Dedifferentiated amniotic fluid mesenchymal stem cell (primary cell): ENCODE results near the gene CHRNA5.
"Not testable (repeated sequence)": the region's sequence is repeated elsewhere in the genome, so short reads cannot be mapped to it uniquely, and the experiment has no call there.

ENCODE experiments used
- DNase-seq: peaks from one replicate; pipeline ENCODE4 v3.0.0-alpha.2; 2016; ENCODE audit errors: extremely low spot score

CHRNA5 gene

DNA sequence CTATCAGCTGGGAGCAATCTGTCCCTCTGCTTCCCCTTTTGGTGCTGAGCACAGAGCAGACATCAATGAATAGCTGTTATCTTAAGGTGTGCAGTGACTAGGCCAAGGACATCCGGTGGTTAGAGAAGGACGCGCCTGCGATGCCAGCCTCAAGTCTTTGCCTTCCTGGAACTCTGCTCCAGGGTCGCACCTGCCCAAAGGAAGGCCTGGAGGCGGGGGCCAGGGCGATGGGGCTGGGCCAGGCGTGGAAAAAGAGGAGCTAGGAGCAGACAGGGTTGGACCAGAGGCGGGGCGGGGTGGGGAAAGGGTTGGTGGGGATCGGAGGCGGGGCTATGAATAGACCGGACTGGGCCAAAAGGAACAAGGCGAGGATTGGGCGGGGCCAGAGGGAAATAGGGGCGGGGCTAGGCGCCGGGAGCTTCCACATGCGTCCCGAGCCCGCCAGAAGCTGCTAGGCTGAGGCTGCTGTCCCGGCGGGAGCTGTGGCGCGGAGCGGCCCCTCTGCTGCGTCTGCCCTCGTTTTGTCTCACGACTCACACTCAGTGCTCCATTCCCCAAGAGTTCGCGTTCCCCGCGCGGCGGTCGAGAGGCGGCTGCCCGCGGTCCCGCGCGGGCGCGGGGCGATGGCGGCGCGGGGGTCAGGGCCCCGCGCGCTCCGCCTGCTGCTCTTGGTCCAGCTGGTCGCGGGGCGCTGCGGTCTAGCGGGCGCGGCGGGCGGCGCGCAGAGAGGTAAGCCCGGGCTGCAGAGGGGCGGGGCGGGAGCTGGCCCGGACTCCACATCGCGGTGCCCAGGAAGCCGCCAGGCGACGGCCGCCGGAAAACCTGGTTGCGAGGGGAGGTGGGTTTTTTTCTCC lies at the start of gene CHRNA5:
CHRNA5 (plus strand) TSS at position 424 of the 854 bp plus-strand sequence; CDS start at position 624, 200 bp downstream.
- peak; percentile 27 for DNase-seq

DNA sequence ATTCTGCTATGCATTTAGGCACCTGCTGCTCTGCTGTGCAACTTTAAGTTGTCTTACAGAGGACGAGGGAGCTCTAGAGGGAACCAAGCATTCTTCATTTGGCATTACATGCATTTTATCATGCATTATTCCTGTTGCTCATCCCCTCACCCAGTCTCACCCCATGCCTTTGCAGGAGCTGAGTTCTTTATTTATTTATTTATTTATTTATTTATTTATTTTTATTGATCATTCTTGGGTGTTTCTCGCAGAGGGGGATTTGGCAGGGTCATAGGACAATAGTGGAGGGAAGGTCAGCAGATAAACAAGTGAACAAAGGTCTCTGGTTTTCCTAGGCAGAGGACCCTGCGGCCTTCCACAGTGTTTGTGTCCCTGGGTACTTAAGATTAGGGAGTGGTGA lies 45.3 kb upstream of the CHRNA5 start:
- not testable (repeated sequence) for DNase-seq

DNA sequence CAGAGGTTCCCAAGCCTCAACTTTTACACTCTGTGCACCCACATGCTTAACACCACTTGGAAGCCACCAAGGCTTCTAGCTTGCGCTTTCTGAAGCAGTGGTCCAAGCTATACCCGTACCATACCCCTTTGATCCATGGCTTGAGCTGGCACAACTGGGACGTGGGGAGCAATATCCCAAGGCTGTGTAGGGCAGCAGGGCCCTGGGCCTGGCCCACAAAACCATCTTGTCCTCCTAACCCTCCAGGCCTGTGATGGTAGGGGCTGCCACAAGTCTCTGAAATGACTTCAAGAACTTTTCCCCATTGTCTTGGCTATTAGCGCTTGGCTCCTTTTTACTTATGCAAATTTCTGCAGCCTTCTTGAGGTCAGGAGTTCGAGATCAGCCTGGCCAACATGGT lies 41.1 kb upstream of the CHRNA5 start:
- no peak for DNase-seq

DNA sequence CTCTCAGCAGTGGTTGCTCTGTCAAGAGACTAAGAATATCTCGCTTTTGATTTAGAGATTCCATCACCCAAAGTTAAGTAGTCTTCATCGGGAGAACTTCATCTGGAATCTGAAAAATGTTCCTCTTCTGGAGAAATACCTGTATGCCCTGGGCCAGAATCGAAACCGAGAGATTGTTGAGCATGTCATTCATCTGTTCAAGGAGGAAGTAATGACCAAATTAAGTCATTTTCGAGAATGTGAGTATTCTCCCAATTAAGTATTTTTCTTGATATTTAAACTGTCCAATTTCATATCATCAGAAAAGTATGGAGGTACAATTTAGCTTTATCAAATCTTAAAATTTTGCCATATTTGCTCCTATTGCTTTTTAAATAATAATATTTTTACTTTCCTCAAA lies 38.0 kb upstream of the CHRNA5 start:
- DNase-seq, result no peak

DNA sequence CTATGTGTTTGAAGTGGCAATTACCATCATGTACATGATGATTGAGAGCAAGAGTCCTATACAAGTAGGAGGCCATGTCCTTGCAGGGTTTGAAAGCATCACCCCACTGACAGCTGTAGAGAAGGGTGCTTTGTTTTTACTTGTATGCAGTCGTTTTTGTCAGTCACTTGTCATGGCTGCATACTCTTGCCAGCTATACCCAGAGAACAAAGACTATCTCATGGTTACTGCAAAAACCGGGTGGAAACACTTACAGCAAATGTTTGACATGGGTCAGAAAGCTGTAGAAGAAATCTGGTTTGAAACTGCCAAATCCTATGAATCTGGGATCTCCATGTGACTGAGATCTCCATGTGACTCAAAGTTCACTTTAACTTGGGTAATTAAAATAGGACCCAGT lies 32.0 kb upstream of the CHRNA5 start:
- DNase-seq, result no peak

DNA sequence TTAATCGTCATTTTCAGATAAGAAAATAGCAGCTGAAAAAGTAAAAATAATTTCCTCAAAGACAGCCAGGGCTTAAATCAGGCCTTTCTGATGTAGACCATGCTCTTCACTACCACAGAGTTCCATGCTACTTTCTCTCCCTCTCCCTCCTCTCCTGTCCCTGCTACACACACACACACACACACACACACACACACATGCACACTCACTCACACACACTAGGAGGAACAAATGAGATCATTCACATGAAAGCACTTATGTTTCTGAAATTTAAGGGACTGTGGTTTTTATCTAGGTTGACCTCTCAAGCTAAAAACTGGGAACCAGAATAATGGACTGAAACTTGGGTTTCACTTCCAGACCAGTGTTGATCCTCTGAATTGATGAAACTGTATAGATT lies 29.2 kb upstream of the CHRNA5 start:
- DNase-seq, result no peak

DNA sequence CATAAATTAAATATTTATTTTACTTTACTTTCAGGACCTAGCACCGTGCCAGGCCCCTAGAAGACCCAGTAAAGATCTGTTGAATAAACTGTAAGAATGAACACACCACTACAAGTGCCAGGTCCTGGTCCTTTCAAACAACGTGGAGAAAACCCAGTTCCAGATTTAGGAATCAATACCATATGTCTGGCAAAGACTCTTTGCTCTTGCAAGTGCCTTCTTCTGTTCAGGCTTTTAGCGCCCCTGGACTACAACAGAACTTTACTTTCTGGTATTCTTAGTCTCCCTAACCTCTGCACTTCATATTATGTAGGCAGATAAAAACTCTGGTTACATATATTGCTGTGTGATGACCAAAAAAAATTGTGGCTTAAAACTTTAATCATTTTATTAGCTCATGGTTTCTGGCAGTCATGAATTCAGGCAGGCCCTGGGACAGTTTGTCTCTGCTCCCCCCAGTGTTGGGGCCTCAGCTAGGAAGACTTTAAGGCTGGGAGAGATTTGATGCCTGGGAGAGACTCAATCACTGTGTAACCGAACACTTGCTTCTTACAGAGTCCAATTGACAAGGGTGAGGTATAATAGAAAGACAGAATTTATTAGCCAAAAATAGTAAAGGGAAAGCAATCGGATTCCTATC lies 27.9 kb upstream of the CHRNA5 start:
- DNase-seq, result no peak

DNA sequence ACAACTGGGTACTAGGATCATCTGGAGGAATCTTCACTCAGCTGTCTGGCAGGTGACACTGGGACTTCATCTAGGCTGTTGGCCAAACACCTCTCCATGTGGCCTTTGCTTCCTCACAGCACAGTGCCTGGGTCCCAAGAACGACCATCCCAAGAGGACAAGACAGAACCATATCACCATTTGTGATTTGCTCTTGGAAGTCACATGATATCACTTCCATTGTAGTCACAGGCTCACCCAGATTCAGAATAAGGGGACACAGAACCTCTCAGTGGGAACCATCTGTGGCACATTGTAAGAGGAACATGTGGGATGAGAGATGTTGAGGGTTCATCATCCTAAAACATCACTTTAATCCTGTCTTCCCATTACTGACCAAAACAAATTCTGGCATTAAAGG lies 27.0 kb upstream of the CHRNA5 start:
- no peak for DNase-seq

DNA sequence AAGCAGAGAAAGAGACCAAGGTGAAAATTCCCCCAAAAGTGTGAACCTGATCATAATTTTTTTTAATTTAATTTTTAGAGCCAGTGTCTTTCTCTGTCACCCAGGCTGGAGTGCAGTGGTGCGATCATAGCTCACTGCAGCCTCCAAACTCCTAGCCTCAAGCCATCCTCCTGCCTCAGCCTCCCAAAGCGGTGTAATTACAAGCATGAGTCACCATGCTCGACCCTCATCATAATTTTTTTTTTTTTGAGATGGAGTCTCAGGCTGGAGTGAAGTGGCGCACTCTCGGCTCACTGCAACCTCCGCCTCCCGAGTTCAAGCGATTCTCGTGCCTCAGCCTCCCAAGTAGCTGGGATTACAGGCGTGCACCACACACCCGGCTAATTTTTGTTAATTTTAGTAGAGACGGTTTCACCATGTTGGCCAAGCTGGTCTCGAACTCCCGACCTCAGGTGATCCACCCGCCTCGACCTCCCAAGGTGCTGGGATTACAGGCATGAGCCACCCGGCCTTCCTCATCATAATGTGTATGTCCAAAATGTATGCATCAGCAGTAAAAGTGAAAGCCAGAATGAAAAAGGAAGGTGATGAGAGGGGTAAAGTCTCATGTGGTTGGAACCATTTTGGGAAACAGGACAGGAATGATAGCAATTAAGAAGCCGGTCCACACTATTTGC lies 25.7 kb upstream of the CHRNA5 start:
- not testable (repeated sequence) for DNase-seq

DNA sequence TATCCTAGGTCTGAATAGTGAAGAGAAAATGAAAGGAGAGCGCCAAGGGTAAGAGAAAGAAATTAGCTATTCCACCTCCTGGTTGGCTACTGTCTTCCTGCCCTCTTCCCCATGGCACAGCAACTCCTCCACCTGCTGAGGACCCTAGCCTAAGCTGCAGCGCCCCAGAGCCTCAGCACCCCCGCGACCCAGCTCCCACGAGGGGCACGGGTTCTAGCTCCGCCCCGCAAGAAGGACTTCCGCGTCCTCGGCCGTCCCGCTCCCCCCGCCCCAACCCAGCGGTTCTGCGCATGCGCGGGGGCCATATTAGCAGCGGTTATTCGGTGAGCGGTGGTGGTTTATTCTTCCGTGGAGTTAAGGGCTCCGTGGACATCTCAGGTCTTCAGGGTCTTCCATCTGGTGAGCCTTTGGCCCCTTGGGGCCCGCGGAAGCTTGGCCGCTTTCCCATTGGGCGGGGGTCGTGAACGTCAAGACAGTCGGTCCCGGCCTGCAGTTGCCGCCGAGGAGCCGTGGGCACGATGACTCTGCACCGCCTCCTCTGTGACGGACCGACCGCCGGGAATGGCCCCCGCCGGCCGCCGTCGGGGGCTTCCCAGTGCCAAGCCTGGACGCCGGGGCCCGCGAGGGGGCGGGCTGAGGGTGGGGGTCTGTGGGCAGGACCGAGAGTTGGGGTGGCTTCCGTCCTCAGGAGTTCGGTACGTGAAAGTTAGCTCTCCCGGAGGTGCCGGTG lies 25.0 kb upstream of the CHRNA5 start, which contains the start of gene PSMA4:
PSMA4 (plus strand) TSS at position 304 of the 730 bp plus-strand sequence. CDS start 1,484 bp downstream, outside the sequence.
- DNase-seq, result peak; percentile 79

DNA sequence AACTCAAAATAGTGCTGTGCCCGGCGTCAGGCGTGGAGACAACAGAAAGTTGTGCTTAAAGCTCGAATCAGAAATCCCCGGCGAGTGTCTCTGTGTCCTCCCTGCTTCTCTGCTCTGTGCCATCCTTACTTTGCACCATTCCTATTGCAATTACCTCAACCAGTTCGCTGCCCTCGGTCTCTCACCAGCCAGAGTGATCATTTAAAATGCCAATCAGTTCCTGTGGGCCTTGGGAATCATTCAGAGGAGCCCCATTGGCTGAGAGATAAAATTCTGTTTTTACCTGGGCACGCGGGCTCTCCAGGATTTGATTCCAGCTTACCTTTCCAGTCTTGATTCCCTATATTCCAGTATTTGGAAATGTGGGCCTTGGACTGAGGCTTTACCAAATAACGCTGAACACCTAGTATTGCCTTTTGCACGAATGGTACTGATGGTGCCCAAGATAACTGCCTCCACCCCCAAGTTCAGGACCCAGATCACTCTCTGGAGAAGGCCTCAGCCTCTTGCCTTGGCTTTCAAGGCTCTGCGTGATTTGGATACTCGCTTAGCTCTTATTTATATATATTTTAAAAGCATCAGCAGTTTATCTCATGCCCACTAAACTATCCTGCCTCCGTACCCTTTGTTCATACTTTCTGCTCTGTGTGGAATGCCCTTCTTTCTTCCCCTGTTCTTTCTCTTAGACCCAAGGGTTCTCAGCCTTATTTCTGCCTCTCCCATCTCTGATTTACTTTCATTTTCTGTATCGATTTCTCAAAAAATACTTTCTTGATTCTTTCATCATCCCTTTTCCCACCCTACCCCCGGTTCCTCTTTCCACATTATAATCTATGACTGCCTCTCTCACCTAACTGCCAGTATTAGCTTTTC lies 24.2 kb upstream of the CHRNA5 start:
- peak; percentile 36 for DNase-seq

DNA sequence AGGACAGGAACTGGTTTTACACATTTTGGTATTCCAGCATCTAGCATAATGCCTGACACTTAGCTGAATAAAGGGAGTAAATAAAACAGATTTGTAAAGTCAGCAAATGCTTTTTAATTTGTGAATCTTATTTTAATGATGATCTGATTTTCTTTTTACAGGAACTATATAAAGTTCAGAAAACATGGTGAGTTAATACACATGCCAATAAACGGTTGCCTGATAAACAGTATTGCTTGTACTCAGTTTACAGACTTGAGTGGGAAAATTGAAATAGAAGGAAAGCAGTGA lies 23.6 kb upstream of the CHRNA5 start:
- DNase-seq, result no peak

DNA sequence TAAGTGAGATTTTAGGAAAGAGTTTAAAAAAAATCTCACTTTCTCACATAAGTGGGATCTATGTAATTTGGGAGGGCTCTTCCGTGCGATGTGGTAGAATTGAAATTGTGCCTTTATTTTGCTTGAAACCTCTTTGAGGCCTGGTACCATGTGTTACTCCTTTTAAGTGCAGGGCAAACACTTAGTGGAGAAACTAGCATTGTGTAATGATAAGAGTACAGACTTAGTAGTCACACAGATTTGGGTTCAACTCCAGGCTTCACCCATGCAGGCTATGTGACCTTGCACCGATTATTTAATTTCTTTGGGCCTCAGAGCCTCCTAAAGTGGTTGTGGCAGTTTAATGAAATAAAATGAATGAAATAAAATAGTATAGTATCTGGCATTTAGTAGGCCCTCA lies 22.7 kb upstream of the CHRNA5 start:
- no peak for DNase-seq

DNA sequence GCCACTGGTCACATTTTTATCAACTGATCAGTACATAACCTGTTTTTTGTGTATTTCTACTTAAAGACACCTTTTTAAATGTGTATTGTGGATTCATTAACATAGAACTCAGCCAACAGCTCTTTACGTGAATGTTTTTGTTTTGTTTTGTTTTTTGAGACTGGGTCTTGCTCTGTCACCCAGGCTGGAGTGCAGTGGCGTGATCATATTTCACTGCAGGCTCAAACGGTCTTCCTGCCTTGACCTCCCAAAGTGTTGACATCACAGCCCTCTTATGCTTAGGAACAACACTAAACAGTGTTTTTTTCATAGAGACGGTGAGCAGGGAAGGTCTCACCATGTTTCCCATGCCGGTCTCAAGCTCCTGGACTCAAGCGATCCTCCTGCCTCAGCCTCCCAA lies 15.1 kb upstream of the CHRNA5 start:
- DNase-seq, result no peak

DNA sequence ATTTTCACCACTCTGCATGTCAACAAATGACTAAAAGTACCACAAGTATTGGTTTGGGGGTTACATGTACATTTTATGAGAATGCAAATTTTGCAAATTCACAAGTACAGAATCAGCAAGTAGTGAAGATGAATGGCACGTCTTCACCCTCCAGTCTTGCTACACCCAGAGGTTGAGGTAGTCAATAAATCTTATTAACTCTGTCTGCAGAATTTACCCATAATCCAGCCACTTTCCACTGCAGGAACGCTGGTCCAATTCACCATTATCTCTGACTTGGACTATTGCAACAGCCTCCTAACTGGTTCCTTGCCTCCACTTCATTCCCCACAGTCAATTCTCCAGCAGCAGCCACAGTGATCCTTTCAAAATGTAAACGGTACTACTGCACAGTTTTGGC lies 14.5 kb upstream of the CHRNA5 start:
- no peak for DNase-seq

DNA sequence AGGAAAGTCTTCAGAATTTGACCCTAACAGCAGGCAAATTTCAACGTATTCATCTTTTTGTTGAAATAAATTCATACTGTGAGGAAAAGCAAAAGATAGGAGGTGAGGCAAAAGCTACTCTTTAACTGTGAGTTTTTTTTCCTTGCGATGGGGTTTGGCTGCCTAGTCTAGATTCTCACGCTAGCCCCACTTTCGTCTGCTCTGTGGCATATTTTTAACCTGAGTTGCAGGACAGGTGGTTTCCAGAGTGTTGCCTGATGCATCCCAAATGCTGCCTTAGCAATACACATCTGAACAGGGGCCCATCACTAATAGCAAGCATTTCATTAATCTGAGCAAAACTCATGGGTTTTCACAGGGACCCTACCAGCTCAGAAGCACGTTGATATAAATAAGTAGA lies 13.4 kb upstream of the CHRNA5 start:
- DNase-seq, result no peak

DNA sequence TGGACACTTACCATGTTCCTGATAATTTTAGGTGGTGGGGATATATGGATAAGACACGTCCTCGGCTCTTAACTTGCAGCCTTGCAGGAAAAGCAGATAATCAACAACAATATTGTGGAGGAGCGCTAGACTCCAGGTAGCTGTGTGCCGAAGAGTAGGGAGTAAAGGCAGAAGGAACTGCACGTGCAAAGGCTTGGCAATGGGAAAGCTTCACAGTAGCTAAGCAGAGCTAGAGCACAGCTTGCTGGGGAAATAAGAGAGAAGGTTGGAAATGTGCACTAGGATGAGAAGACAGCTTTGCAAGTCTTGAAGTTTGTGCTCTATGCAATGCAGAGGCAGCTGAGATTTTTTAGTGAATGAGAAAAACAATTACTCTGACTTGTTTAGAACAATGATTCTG lies 12.7 kb upstream of the CHRNA5 start:
- no peak for DNase-seq

DNA sequence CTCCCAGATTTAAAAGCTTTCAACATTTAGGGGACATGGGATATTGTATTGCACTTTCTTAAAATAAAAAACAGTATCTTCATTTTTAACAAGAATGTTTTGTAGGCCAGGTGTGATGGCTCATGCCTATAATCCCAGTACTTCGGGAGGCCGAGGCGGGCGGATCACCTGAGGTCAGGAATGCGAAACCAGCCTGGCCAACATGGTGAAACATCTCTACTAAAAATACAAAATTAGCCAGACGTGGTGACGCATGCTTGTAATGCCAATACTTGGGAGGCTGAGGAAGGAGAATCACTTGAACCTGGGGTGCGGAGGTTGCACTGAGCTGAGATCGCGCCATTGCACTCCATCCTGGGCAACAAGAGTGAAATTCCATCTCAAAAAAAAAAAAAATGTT lies 5.1 kb upstream of the CHRNA5 start:
- not testable (repeated sequence) for DNase-seq

DNA sequence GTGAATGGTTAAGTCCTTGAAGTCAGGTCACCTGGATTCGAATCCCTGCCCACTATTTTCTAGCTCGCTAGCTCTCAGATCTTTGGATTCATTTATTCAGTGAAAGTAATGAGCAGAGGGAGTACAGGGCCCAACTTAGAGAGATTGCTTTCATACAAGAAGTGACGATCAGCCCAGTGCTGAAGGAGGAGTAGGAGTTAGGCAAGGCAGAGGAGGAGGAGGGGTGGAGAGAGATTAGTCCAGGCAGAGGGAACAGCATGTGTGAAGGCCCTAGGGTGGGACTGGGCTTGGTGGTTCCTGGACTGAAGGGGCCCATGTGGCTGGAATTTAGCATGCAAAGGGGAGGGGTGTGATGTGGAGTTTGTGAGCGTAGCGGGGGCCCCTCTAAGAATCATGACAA lies 3.8 kb upstream of the CHRNA5 start:
- DNase-seq, result no peak

DNA sequence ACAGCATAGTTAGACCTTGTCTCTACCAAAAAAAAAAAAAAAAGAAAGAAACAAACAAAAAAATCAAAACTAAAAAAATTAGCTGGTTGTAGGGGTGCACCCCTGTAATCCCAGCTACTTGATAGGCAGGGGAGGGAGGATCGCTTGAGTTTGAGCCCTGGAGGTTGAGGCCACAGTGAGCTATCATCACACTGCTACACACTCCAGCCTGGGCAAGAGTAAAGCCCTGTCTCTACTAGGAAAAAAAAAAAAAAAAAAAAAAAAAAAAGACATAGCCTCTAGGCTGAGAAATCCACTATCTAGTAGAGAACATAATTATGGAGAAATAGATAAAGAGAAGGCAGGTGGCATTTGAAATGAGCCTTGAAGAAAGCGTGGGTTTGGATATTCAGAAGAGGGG lies 2.2 kb upstream of the CHRNA5 start:
- DNase-seq, result no peak

DNA sequence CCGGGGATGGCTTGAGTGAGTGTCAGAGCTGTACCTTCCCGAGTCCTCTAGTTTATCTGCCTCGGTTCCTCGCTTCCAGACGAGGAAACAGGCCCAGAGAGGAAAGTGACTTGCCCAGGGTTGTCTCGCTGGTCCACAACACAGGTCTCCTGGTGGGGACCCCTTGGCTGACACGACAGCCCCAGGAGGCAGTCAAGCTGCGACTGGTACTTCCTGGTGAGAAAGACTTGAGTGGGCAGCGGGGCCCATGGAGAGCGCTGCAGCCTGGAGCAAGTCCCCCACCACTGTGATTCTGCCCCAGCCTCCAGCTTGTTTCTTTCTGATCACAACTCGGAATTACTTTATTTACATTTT lies 600 bp upstream of the CHRNA5 start:
- no peak for DNase-seq
